22Rv1 (cell line): ENCODE data around the gene NRG3.

ENCODE experiments used
- ZFX ChIP-seq: fragments of 450-650 bp; IDR thresholded peaks from 2 replicates; pipeline ENCODE4 v1.6.1; 2017; ENCODE audit warnings: antibody characterized with exemption, borderline replicate concordance
- TF ChIP-seq, protein P1 (sequence below): fragments of 450-650 bp; IDR thresholded peaks from 2 replicates; pipeline ENCODE4 v1.5.1; 2017; ENCODE audit warnings: mild to moderate bottlenecking

DNA sequence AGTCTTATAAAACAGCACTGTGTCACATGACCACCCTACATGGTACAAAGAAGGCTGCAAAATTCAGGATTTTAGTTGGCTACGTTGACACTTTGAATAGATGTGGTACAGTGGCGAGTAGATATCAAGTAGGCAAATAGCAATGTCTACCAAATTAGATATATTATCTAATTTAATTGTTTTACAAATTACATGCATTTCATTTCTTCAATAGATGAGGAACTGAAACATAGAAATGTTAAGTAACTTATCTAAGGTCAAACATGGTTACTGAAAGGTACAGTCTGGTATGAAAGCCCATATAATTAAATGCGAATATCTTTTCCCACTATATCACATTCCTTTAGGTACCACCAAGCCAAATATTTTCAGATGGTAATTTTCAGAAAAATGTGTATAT lies 972.2 kb downstream of the NRG3 start:
- TF ChIP-seq, protein P1, sequence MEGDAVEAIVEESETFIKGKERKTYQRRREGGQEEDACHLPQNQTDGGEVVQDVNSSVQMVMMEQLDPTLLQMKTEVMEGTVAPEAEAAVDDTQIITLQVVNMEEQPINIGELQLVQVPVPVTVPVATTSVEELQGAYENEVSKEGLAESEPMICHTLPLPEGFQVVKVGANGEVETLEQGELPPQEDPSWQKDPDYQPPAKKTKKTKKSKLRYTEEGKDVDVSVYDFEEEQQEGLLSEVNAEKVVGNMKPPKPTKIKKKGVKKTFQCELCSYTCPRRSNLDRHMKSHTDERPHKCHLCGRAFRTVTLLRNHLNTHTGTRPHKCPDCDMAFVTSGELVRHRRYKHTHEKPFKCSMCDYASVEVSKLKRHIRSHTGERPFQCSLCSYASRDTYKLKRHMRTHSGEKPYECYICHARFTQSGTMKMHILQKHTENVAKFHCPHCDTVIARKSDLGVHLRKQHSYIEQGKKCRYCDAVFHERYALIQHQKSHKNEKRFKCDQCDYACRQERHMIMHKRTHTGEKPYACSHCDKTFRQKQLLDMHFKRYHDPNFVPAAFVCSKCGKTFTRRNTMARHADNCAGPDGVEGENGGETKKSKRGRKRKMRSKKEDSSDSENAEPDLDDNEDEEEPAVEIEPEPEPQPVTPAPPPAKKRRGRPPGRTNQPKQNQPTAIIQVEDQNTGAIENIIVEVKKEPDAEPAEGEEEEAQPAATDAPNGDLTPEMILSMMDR, result no peak
- no peak for TF ChIP-seq ZFX
